ENCODE results near the gene LRP1B.

LRP1B gene

GRCh38 chr2:141710589-141711239, 420.1 kb downstream of the LRP1B start:
- H3K36me3 ChIP-seq (replicated peaks), result no peaks in the 10 kb centered on the region
- no peaks in the 10 kb centered on the region for H3K9me3 ChIP-seq
- H3K4me1 ChIP-seq, result no peaks in the 10 kb centered on the region
- no peaks in the 10 kb centered on the region for H3K27me3 ChIP-seq (ENCODE audit: low read depth)
- H3K4me3 ChIP-seq, result no peak overlapping the region
- DNase-seq (ENCODE audit: low spot score in 2 of 2), result no peak
- in situ Hi-C loops (cut with MboI; ENCODE audit: low sequenced_read_pairs), result no loop called here

- Histone ChIP-seq H3K27me3 (ENCODE audit: low read depth) (no peaks in the 10 kb centered on the region), H3K4me1 (no peaks in the 10 kb centered on the region), H3K4me3 (no peak overlapping the region), H3K9me3 (no peaks in the 10 kb centered on the region), H3K36me3 (replicated peaks) (no peaks in the 10 kb centered on the region)
- no peak for DNase-seq (ENCODE audit: low spot score in 2 of 2)
- in situ Hi-C loops (cut with MboI; ENCODE audit: low sequenced_read_pairs), result no loop called here
Observed at GRCh38 chr2:141709756-141710155, 421.1 kb downstream of the LRP1B start.

GRCh38 chr2:141707486-141707885, 423.3 kb downstream of the LRP1B start:
- 0 out of 2 replicates have a peak, but pooled peaks cover 7% of the 10 kb centered on the region for H3K4me1 ChIP-seq
- in situ Hi-C loops (cut with MboI; ENCODE audit: low sequenced_read_pairs), result no loop called here
- H3K4me3 ChIP-seq, result no peak overlapping the region
- no peaks in the 10 kb centered on the region for H3K9me3 ChIP-seq
- no peaks in the 10 kb centered on the region for H3K36me3 ChIP-seq (replicated peaks)
- no peaks in the 10 kb centered on the region for H3K27me3 ChIP-seq (ENCODE audit: low read depth)
- DNase-seq (ENCODE audit: low spot score in 2 of 2), result no peak

DNA sequence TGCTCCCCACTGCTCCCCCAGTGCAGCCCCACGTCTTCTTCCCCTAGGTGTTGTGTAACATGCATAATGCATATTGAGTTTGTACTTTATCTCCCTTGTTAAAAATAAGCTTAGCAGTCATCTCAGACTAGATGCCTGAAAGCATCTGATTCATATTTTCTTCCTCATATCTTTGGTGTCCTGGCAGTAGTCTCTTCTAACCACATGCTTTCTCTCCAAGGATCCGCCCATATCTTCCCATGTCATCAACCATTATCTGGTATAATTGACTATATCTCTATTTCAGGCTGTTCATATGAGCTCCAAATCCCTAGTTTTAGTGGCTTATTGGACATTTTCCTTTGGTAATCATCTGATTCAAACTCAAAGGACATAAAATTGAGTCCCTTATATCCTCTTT, 426.3 kb downstream of the LRP1B start:
- no peaks in the 10 kb centered on the region for H3K36me3 ChIP-seq (replicated peaks)

GRCh38 chr2:141703501-141703900, 427.3 kb downstream of the LRP1B start:
- Histone ChIP-seq H3K4me1 (0 out of 2 replicates have a peak, but pooled peaks cover 8% of the 10 kb centered on the region), H3K36me3 (replicated peaks) (no peaks in the 10 kb centered on the region), H3K4me3 (no peak overlapping the region), H3K9me3 (no peaks in the 10 kb centered on the region), H3K27me3 (ENCODE audit: low read depth) (no peaks in the 10 kb centered on the region)
- no peak for DNase-seq (ENCODE audit: low spot score in 2 of 2)
- in situ Hi-C loops (cut with MboI; ENCODE audit: low sequenced_read_pairs), result no loop called here

More for the DNA sequence above, 426.3 kb downstream of the LRP1B start:
- no peak for DNase-seq (ENCODE audit: low spot score in 2 of 2)
- Histone ChIP-seq H3K9me3 (no peaks in the 10 kb centered on the region), H3K27me3 (ENCODE audit: low read depth) (no peaks in the 10 kb centered on the region), H3K4me1 (0 out of 2 replicates have a peak, but pooled peaks cover 8% of the 10 kb centered on the region), H3K4me3 (no peak overlapping the region)
- in situ Hi-C loops (cut with MboI; ENCODE audit: low sequenced_read_pairs), result no loop called here

DNA sequence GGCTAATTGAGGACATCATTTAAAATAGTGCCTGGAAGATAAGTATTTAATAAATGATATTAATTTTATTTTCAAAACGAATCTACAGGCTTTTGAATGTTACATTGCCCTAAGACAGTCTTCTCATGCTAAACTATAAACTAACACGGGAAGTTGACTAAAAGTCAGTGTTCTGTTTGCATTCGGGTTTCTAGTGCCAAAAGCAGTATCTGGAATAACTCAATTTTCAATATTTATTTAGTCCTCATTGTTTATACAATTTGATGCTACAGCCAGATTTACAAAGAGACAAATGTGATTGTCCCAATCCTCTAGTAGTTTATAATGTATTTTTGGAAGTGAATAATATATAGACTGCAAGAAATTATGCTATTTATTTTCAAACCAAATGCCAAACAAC, 429.2 kb downstream of the LRP1B start:
- H3K9me3 ChIP-seq, result no peaks in the 10 kb centered on the region
- no peak for DNase-seq (ENCODE audit: low spot score in 2 of 2)
- H3K36me3 ChIP-seq (replicated peaks), result no peaks in the 10 kb centered on the region
- in situ Hi-C loops (cut with MboI; ENCODE audit: low sequenced_read_pairs), result no loop called here
- H3K4me3 ChIP-seq, result no peak overlapping the region
- H3K27me3 ChIP-seq (ENCODE audit: low read depth), result no peaks in the 10 kb centered on the region
- 0 out of 2 replicates have a peak, but pooled peaks cover 8% of the 10 kb centered on the region for H3K4me1 ChIP-seq

DNA sequence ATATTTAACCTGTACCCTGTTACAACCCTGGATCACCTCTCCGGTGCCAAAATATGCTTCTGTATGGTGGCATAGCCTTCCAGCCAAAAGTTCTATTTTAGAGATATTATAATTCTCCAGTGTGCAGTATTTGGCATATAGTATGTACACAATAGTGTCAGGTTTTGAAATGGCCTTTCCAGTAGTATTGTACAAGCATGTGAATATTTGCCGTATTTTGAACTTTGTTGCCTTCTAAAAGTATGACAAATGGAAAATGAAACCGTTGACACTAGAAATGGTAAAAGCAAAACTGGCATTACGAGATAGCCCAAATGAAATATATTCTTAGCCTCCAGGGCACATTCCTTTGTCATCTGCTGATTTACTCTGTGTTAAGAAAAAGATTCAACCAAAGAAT, 431.2 kb downstream of the LRP1B start:
- Histone ChIP-seq H3K36me3 (replicated peaks) (no peaks in the 10 kb centered on the region), H3K9me3 (no peaks in the 10 kb centered on the region), H3K4me3 (no peak overlapping the region), H3K4me1 (0 out of 2 replicates have a peak, but pooled peaks cover 8% of the 10 kb centered on the region), H3K27me3 (ENCODE audit: low read depth) (no peaks in the 10 kb centered on the region)
- in situ Hi-C loops (cut with MboI; ENCODE audit: low sequenced_read_pairs), result no loop called here
- no peak for DNase-seq (ENCODE audit: low spot score in 2 of 2)

GRCh38 chr2:141698500-141698899, 432.3 kb downstream of the LRP1B start:
- no peak for DNase-seq (ENCODE audit: low spot score in 2 of 2)
- Histone ChIP-seq H3K36me3 (replicated peaks) (no peaks in the 10 kb centered on the region), H3K4me1 (0 out of 2 replicates have a peak, but pooled peaks cover 8% of the 10 kb centered on the region), H3K9me3 (no peaks in the 10 kb centered on the region), H3K4me3 (no peak overlapping the region), H3K27me3 (ENCODE audit: low read depth) (no peaks in the 10 kb centered on the region)
- in situ Hi-C loops (cut with MboI; ENCODE audit: low sequenced_read_pairs), result no loop called here

- Histone ChIP-seq H3K4me3 (no peak overlapping the region), H3K27me3 (ENCODE audit: low read depth) (no peaks in the 10 kb centered on the region), H3K9me3 (no peaks in the 10 kb centered on the region), H3K36me3 (replicated peaks) (no peaks in the 10 kb centered on the region), H3K4me1 (no peaks in the 10 kb centered on the region)
- in situ Hi-C loops (cut with MboI; ENCODE audit: low sequenced_read_pairs), result no loop called here
- DNase-seq (ENCODE audit: low spot score in 2 of 2), result no peak
Observed at GRCh38 chr2:141697035-141697434, 433.8 kb downstream of the LRP1B start.

GRCh38 chr2:141694180-141694579, 436.6 kb downstream of the LRP1B start:
- Histone ChIP-seq H3K36me3 (replicated peaks) (no peaks in the 10 kb centered on the region), H3K4me1 (no peaks in the 10 kb centered on the region), H3K27me3 (ENCODE audit: low read depth) (no peaks in the 10 kb centered on the region), H3K9me3 (no peaks in the 10 kb centered on the region), H3K4me3 (no peak overlapping the region)
- in situ Hi-C loops (cut with MboI; ENCODE audit: low sequenced_read_pairs), result no loop called here
- no peak for DNase-seq (ENCODE audit: low spot score in 2 of 2)

- Histone ChIP-seq H3K4me3 (no peak overlapping the region), H3K4me1 (no peaks in the 10 kb centered on the region), H3K36me3 (replicated peaks) (no peaks in the 10 kb centered on the region), H3K9me3 (no peaks in the 10 kb centered on the region), H3K27me3 (ENCODE audit: low read depth) (no peaks in the 10 kb centered on the region)
- DNase-seq (ENCODE audit: low spot score in 2 of 2), result no peak
- in situ Hi-C loops (cut with MboI; ENCODE audit: low sequenced_read_pairs), result no loop called here
Observed at GRCh38 chr2:141692829-141693228, 438.0 kb downstream of the LRP1B start.

DNA sequence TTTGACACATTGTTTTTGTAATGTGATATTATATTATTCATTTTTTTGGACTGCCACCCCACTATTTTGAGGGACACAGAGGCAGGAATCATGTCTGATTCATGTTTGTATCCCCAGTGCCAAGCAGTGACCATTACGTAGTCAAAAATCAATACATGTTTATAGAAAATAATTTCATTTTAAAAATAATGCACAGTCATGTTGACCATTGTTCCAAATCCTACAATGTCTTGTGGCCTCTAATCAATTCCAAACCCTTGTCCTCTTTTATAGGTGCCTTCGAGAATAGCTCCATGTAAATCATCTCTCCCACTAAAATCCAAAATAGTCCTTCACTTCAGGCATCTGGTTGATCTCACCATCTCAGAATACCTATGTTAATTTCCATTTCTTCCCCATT, 454.7 kb downstream of the LRP1B start:
- H3K4me1 ChIP-seq, result no peaks in the 10 kb centered on the region
- in situ Hi-C loops (cut with MboI; ENCODE audit: low sequenced_read_pairs), result no loop called here

GRCh38 chr2:141666191-141666590, 464.6 kb downstream of the LRP1B start:
- in situ Hi-C loops (cut with MboI; ENCODE audit: low sequenced_read_pairs), result no loop called here
- DNase-seq (ENCODE audit: low spot score in 2 of 2), result no peak

More for the DNA sequence above, 454.7 kb downstream of the LRP1B start:
- no peaks in the 10 kb centered on the region for H3K36me3 ChIP-seq (replicated peaks)
- no peak for DNase-seq (ENCODE audit: low spot score in 2 of 2)
- no peak overlapping the region for H3K4me3 ChIP-seq
- no peaks in the 10 kb centered on the region for H3K9me3 ChIP-seq
- no peaks in the 10 kb centered on the region for H3K27me3 ChIP-seq (ENCODE audit: low read depth)

GRCh38 chr2:141660232-141660631, 470.6 kb downstream of the LRP1B start:
- Histone ChIP-seq H3K36me3 (replicated peaks) (no peaks in the 10 kb centered on the region), H3K4me3 (no peak overlapping the region), H3K4me1 (no peaks in the 10 kb centered on the region), H3K9me3 (no peaks in the 10 kb centered on the region), H3K27me3 (ENCODE audit: low read depth) (no peaks in the 10 kb centered on the region)
- DNase-seq (ENCODE audit: low spot score in 2 of 2), result no peak
- in situ Hi-C loops (cut with MboI; ENCODE audit: low sequenced_read_pairs), result no loop called here

More at GRCh38 chr2:141666191-141666590, 464.6 kb downstream of the LRP1B start:
- H3K36me3 ChIP-seq (replicated peaks), result no peaks in the 10 kb centered on the region
- 0 out of 2 replicates have a peak, but pooled peaks cover 7% of the 10 kb centered on the region for H3K4me1 ChIP-seq
- H3K4me3 ChIP-seq, result no peak overlapping the region
- H3K27me3 ChIP-seq (ENCODE audit: low read depth), result no peaks in the 10 kb centered on the region
- no peaks in the 10 kb centered on the region for H3K9me3 ChIP-seq

- no peaks in the 10 kb centered on the region for H3K4me1 ChIP-seq
- no peaks in the 10 kb centered on the region for H3K36me3 ChIP-seq (replicated peaks)
- H3K27me3 ChIP-seq (ENCODE audit: low read depth), result no peaks in the 10 kb centered on the region
- no peaks in the 10 kb centered on the region for H3K9me3 ChIP-seq
- no peak overlapping the region for H3K4me3 ChIP-seq
- in situ Hi-C loops (cut with MboI; ENCODE audit: low sequenced_read_pairs), result no loop called here
- no peak for DNase-seq (ENCODE audit: low spot score in 2 of 2)
Observed at GRCh38 chr2:141654311-141654710, 476.5 kb downstream of the LRP1B start.

Data from HAP-1 (cell line).